CD4-positive, alpha-beta T cell treated with Interleukin-4 for 1 hour (primary cell): ENCODE results near the gene IL17C.
A peak's percentile ranks its signal among the peaks of the same experiment; 100 is the strongest.

Experiments used
- DNase-seq, 2 donors: peaks; one replicate each; pipeline ENCODE4 v3.0.0-alpha.2; 2020 to 2022

The IL17C gene

GRCh38 chr16:88610080-88610479, 28.3 kb upstream of the IL17C start:
- no peak for DNase-seq

- DNase-seq = no peak
Measured at GRCh38 chr16:88610909-88611812, 27.2 kb upstream of the IL17C start.

GRCh38 chr16:88613293-88613692, 25.1 kb upstream of the IL17C start:
- DNase-seq = no peak

- no peak for DNase-seq
Measured at GRCh38 chr16:88613911-88614817, 24.2 kb upstream of the IL17C start.

GRCh38 chr16:88614818-88615580, 23.4 kb upstream of the IL17C start:
- DNase-seq = no peak

GRCh38 chr16:88616320-88616719, 22.1 kb upstream of the IL17C start:
- DNase-seq = no peak

- DNase-seq = no peak
Measured at GRCh38 chr16:88616736-88617135, 21.6 kb upstream of the IL17C start.

GRCh38 chr16:88617268-88618031, 20.9 kb upstream of the IL17C start:
- DNase-seq = no peak

- no peak for DNase-seq
Measured at GRCh38 chr16:88618182-88618955, 20.0 kb upstream of the IL17C start.

- DNase-seq = no peak
Measured at GRCh38 chr16:88618956-88619667, 19.3 kb upstream of the IL17C start.

- DNase-seq = peak; percentile 80 to 86
Measured at GRCh38 chr16:88619859-88620815, 18.2 kb upstream of the IL17C start.

- DNase-seq = no peak
Measured at GRCh38 chr16:88622125-88622524, 16.2 kb upstream of the IL17C start.

- DNase-seq = no peak
Measured at GRCh38 chr16:88622866-88623265, 15.5 kb upstream of the IL17C start.

- no peak for DNase-seq
Measured at GRCh38 chr16:88623858-88624257, 14.5 kb upstream of the IL17C start.

- no peak for DNase-seq
Measured at GRCh38 chr16:88624481-88624880, 13.9 kb upstream of the IL17C start.

GRCh38 chr16:88624977-88625576, 13.3 kb upstream of the IL17C start:
- DNase-seq = no peak

- no peak for DNase-seq
Measured at GRCh38 chr16:88626646-88627045, 11.7 kb upstream of the IL17C start.

- DNase-seq = no peak
Measured at GRCh38 chr16:88627531-88628411, 10.6 kb upstream of the IL17C start.
